ENCODE data around the gene RAB11FIP5. TPM values are rescaled to one million over a fixed set of nuclear protein-coding genes. Genes with fewer than 3 reads are reported as not detected.

The RAB11FIP5 gene
- total and polyA plus RNA-seq, 9 of the 15 experiments (the other 6 are each of a cell fraction or from before 2014, with no cell fraction given) = 1.7 to 14.4 (median 6.4) TPM

DNA sequence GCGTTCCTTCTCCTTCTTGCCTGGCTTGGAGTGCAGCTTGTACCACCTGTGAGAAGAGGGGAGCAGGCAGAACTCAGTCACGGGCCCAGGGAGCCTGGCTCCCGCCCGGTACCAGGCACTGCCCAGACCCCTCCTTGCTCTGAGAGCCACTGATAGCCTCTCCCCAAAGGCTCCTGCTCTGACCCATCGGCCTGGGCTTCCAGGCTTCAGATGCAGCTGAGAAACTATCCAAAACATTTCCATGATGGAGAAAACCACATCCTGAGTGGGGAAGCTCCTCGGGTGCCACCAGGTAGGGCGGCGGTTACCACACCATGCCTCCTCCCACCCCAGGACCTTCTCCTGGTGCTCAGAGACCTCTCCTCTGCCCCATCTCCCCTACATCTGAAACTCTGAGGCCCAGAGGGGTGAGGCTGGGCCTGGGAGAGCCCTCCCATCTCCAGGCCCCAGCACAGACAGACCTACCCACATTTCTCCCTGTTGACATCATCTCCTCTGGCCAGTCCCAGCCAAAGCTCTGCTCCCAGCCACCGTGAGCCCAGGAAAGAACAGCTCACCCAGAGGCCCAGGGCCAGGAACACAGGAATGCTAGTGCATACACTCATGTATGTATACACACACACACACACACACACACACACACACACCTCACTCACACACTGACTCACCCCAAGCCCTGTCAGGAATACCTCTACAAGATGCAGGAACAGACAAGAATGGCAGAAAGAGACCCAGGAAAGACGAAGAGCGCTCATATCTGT is 23.3 kb downstream of the RAB11FIP5 start:
- no peak overlapping the region for H3K4me3 ChIP-seq
- CTCF ChIA-PET (ENCODE audit: low intra/inter-chr PET ratio) = no interaction called here
- H3K27me3 ChIP-seq (ENCODE audit: control insufficient read depth in 2 of 2, insufficient read depth in 2 of 2, low read length in 2 of 2) = no peaks in the 10 kb centered on the region
- H3K36me3 ChIP-seq (ENCODE audit: control insufficient read depth, insufficient read depth, low read length) = peaks cover 6% of the 10 kb centered on the region; the same call in 1 of the 3 replicates
- DNase-seq (ENCODE audit: extremely low read depth in 1 of 4, low spot score in 3 of 4) (no peak), ATAC-seq (no peak), FAIRE-seq (no peak)
- intact Hi-C loops (cut with micrococcal nuclease) (loop anchor here (5.0 kb wide), 2 partner anchors 88 to 173 kb away; no protein-coding TSS in a partner anchor), in situ Hi-C loops (cut with MboI) (loop anchor here (5.0 kb wide), 1 partner anchor 68 kb away; no protein-coding TSS in a partner anchor)
- no peak overlapping the region for H3K9ac ChIP-seq (ENCODE audit: insufficient read depth in 1 of 2, low read depth in 2 of 2, low read length in 2 of 2)
- BruUV-seq (replicated peaks) = no TSS peak
- H3K9me1 ChIP-seq (ENCODE audit: control insufficient read depth, insufficient read depth, low read length) = no peaks in the 10 kb centered on the region
- H3K79me2 ChIP-seq (ENCODE audit: control insufficient read depth, insufficient read depth, low read length) = no peaks in the 10 kb centered on the region
- 40% methylated on average over 8 of the region's 11 CpGs for WGBS (ENCODE audit: insufficient coverage, low coverage, missing lambda C conversion rate)
- TF ChIP-seq SETDB1 (IDR thresholded peaks at IDR 0.05; ENCODE audit: low read length) = no peak
- TF ChIP-seq, protein P1, sequence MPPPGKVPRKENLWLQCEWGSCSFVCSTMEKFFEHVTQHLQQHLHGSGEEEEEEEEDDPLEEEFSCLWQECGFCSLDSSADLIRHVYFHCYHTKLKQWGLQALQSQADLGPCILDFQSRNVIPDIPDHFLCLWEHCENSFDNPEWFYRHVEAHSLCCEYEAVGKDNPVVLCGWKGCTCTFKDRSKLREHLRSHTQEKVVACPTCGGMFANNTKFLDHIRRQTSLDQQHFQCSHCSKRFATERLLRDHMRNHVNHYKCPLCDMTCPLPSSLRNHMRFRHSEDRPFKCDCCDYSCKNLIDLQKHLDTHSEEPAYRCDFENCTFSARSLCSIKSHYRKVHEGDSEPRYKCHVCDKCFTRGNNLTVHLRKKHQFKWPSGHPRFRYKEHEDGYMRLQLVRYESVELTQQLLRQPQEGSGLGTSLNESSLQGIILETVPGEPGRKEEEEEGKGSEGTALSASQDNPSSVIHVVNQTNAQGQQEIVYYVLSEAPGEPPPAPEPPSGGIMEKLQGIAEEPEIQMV (tag; conservative IDR thresholded peaks at IDR 0.05; ENCODE audit: low read depth) = no peak
- TF ChIP-seq CEBPG (CRISPR knock-in tag; IDR thresholded peaks at IDR 0.05) = no peak
- no peak for TF ChIP-seq CEBPG (tag; conservative IDR thresholded peaks at IDR 0.05 in 1 of 2, IDR thresholded peaks at IDR 0.05 in 1 of 2)
- TF ChIP-seq, protein P2, sequence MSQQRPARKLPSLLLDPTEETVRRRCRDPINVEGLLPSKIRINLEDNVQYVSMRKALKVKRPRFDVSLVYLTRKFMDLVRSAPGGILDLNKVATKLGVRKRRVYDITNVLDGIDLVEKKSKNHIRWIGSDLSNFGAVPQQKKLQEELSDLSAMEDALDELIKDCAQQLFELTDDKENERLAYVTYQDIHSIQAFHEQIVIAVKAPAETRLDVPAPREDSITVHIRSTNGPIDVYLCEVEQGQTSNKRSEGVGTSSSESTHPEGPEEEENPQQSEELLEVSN (IDR thresholded peaks at IDR 0.05; ENCODE audit: borderline replicate concordance in 1 of 2, extremely low read depth in 1 of 2, insufficient read depth in 1 of 2, insufficient read length in 1 of 2, low read depth in 1 of 2, low read length in 1 of 2, poor library complexity in 1 of 2, severe bottlenecking in 1 of 2) = no peak
- H3K27ac ChIP-seq (ENCODE audit: extremely low read depth, low read depth, low read length) = no peak overlapping the region
- H3K4me1 ChIP-seq (replicated peaks in 1 of 2; ENCODE audit: control insufficient read depth in 2 of 2, insufficient read depth in 2 of 2, low read length in 2 of 2) = peaks cover 0 to 4% of the 10 kb centered on the region in 2 experiments; a peak in 3 of 5 replicates
- H2AFZ ChIP-seq (ENCODE audit: low read depth, low read length) = no peak overlapping the region
- POLR2A ChIA-PET = interaction anchor here (0.6 to 0.7 kb wide), 2 partner anchors 22 to 107 kb away, joined by 3 read pairs; no protein-coding TSS in a partner anchor
- no peak overlapping the region for H3K4me2 ChIP-seq (ENCODE audit: insufficient read depth, low read length)
- no peaks in the 10 kb centered on the region for H3K9me3 ChIP-seq (replicated peaks; ENCODE audit: control insufficient read depth, insufficient read depth, low read depth, low read length)
- H4K20me1 ChIP-seq (replicated peaks; ENCODE audit: control insufficient read depth, insufficient read depth, low read length) = peaks cover 41% of the 10 kb centered on the region
